Suppressor macrophage treated with lipopolysaccharide for 4 hours (primary cell): ENCODE measurements around the gene MROH7.

Experiments
- DNase-seq: peaks from one replicate; pipeline ENCODE4 v3.0.0-alpha.2; 2020

Gene MROH7

DNA sequence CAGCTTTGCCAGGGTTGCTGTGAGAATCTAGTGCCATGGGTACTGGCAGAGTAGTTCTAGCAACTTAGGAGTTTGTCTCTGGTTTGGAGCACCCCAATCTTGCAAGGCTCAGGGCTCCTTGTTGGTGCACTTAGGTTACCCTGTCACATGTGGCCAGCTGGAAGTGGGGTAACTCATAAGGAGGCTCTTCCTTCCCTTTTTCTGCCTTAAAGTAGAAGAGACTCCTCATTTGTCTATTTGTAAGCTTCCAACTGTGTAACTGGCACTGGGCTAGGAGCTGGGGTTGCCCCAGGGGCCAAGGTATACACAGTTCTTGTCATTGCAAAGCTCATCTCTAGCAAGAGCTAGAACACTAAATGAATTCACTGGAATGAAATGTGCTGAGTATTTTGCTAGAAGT lies 10.6 kb downstream of the MROH7 start:
- peak; percentile 39 for DNase-seq

DNA sequence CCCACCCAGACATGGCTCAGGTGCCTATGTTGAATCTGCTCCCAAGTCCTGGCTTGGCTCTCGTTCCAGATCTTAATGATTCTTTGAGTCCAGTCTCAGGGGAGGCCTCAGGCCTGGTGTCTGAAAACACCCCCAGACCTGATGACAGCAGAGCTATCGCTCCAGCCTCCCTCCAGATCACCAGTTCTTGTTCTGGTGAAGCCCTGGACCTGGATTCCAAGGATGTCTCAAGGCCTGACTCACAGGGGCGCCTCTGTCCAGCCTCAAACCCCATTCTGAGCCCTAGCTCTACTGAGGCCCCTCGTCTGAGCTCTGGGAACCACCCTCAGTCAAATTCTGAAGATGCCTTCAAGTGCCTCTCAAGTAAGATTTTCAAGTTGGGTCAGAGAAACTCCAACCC lies 11.4 kb downstream of the MROH7 start:
- no peak for DNase-seq

- DNase-seq, result no peak
Measured at GRCh38 chr1:54658164-54658913, 16.8 kb downstream of the MROH7 start.

DNA sequence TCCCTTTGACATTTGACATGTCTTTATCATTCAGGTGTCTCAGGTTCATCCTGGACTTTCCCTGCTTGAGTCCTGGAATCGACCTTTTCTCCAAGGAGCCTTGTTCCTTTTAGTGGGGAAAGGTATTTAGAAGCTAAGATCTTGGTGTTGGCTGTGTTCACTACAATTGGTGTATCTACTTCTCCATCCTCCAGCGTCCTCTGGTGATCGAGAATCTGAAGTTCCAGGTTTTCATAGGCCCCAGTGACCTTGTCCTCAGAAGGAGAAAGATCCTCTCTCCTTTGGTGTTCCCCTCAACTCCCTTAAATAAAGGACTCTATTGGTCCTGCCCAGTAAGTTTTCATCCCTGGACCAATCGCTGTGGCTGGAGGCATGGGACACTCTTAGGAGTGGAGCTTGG lies 22.1 kb downstream of the MROH7 start:
- no peak for DNase-seq

GRCh38 chr1:54664364-54664763 lies 22.8 kb downstream of the MROH7 start:
- DNase-seq, result no peak

- DNase-seq, result no peak
Measured at GRCh38 chr1:54665852-54666251, 24.3 kb downstream of the MROH7 start.

DNA sequence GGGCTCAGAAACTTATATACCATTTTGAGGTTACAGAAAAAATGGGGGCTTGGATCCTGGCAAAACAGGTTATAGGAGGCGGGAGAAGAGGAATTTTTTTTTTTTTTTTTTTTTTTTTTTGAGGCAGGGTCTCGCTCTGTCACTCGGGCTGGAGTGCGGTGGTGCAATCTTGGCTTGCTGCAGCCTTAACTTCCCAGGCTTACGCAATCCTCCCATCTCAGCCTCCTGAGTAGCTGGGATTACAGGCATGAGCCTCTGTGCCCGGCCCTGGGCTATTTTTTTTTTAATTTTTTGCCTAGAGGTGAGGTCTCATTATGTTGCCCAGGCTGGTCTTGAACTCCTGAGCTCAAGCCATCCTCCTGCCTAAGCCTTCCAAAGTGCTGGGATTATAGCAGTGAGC lies 24.7 kb downstream of the MROH7 start:
- no peak for DNase-seq

DNA sequence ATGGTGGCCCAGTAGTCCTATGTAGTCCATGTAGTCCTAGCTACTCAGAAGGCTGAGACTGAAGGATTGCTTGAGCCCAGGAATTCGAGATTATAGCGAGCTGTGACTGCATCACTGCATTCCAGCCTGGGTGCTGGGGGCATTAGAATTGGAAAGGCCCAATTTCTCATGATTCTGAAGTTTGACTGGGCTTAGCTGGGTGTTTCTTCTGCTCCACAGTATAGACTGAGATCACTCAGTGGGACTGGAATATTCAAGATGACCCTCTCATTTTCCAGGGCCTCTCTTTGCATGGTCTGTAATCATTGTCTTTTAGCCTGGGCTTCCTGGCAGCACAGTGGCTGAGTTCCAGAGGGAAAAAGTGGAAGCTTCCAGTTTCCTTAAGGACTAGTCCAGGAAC lies 26.2 kb downstream of the MROH7 start:
- no peak for DNase-seq

DNA sequence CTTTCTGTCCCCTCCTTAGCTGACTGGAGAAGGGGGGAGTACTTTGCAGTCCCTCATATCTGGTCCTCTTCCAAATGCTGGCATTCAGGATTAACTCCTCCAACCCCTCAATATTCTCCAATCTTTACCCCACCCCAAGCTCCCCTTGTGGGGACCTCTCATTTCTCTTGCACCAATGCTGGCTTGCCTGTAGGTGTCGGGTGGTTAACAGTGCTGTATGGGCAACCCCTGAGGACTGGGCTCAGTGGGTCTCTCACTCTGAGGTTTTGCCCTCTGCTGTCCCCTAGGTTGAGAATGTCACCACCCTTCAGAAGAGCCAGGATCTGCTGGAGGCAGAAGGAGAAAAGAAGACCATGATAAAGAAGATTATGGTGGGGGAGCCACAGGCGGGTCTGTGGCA lies 27.0 kb downstream of the MROH7 start:
- DNase-seq, result no peak

GRCh38 chr1:54671985-54672608 lies 30.5 kb downstream of the MROH7 start:
- DNase-seq, result peak; percentile 54

DNA sequence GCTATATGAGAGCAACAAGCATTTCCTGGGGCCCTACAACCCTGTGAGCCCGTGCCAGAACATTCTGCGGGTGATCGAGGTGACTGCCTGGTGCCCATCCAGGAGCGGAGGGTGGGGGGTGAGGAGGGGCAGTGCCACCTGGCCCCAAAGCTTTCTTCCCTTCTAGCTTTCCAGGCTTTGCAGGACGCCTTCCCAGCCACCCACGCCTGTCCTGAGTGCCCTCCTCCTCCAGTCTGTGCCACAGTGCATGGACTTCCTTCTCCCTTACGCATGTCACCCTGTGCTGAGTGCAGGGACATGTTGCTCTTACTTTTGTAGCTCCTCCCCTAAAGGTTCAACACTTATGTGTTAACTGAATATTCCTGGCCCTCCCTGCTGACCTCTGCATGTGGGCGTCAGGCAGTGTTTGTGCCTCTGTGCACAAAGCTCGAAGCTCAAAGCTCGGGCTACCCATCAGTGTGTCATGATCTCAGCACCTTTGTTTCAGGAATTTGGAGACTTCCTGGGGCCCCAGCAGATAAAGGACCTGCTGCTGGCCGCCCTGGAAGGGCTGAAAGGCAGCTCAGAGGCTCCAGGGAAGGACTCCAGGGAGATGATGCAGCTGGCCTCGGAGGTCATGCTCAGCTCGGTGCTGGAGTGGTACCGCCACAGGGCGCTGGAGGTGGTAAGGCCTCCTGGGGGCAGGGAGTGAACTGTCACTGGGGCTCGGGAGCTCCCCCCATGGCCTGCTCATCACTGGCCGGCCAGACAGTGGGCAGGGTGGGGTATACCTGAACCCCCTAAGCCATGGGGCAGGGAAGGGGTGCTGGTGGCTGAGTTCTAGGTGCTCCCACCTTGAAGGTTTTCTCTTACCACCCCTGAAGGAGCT lies 37.4 kb downstream of the MROH7 start:
- no peak for DNase-seq

- DNase-seq, result no peak
Measured at GRCh38 chr1:54679706-54680105, 38.1 kb downstream of the MROH7 start.

GRCh38 chr1:54680387-54680786 lies 38.8 kb downstream of the MROH7 start:
- no peak for DNase-seq

- DNase-seq, result no peak
Measured at GRCh38 chr1:54681358-54681757, 39.8 kb downstream of the MROH7 start.

DNA sequence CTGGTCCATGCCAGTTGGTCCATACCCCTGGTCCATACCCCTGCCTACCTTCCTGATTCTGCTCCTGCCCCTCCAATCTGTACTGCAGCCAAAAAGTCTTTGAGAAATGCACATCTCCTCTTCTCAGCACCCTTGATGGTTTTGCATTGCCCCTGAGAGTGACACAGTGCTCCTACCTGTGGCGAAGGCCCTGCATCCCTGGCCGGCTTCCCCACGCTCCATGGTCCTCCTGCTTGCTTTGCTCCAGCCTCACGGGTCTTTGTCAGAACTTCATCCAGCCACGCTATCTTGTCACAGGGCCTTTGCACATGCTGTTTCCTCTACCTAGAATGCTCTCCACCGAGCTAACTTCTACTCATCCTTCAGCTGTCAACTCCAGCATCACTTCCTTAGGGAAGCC lies 41.9 kb downstream of the MROH7 start:
- no peak for DNase-seq

DNA sequence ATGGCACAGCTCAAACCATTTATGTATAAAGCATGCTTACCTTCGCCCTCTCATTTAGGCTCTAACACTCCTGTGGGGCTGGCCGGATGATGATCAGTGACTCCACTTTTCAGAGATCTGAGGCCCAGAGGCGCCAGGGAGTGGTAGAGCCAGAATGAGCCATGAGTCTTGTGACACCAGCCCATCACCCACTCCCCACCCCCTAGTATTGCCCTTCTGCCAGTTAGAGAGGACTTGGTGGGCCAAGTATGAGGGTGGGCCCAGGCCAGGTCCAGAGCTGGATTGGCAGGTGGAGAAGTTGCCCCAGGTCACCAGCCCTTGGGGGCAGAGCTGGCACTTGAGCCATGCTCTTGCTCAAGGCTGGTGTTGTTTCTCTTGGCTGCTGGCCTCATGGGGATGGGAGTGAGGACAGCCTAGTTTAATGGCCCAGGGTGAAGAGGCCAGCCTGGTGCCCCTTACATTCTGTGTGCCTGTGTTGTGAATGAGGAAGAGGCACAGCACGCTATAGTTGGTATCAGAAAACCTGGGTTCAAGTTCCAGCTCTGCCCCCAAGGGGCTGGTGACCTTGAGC lies 43.8 kb downstream of the MROH7 start:
- DNase-seq, result no peak

- DNase-seq, result no peak
Measured at GRCh38 chr1:54686155-54686554, 44.6 kb downstream of the MROH7 start.

GRCh38 chr1:54694771-54695170 lies 53.2 kb downstream of the MROH7 start:
- DNase-seq, result no peak

GRCh38 chr1:54695221-54695620 lies 53.6 kb downstream of the MROH7 start:
- DNase-seq, result no peak

DNA sequence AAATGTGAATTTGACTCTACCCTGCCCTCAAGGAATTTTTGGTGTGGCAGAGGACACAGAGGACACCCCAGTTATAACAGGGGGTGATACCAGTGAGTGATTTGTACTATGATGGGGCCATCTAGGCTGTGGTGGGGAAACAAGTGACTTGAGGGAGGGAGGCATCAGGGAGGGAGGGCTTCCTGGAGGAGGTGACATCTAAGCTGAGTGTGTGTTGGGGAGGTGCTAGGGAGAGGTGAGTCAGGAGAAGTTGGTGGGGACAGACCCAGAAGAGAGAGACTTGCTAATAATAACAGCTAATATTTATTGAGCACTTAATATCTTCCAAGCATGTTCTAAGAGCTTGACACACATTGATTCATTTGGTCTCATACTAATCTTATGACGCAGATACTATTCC lies 54.2 kb downstream of the MROH7 start:
- no peak for DNase-seq

GRCh38 chr1:54696262-54696661 lies 54.7 kb downstream of the MROH7 start:
- no peak for DNase-seq

- DNase-seq, result no peak
Measured at GRCh38 chr1:54697896-54698295, 56.3 kb downstream of the MROH7 start.

GRCh38 chr1:54698346-54698745 lies 56.8 kb downstream of the MROH7 start:
- DNase-seq, result no peak
